Esophagus muscularis mucosa (tissue), 4 donors: ENCODE results near the gene SZRD1. TPM values are rescaled to one million over a fixed set of nuclear protein-coding genes. Genes with fewer than 3 reads are reported as not detected.

Experiments
- DNase-seq: peaks from one replicate; pipeline ENCODE4 v3.0.0-alpha.2; 2017; ENCODE audit errors: extremely low spot score
- H3K27ac ChIP-seq, 4 donors: fragments of 200-600 bp; sonication (generic); replicated peaks in 1 of 4; 1 replicate in 3 of 4; 2 replicates in 1 of 4; pipeline ENCODE4 v1.5.1; 2016 to 2019; ENCODE audit warnings: mild to moderate bottlenecking in 1 of 4
- H3K27me3 ChIP-seq, 4 donors: fragments of 200-600 bp; sonication (generic); one replicate each; pipeline versions ENCODE4 v1.5.1 to v1.6.0; 2016 to 2019
- H3K36me3 ChIP-seq, 4 donors: fragments of 200-600 bp; sonication (generic); one replicate each; pipeline ENCODE4 v1.5.1; 2016 to 2019
- H3K4me1 ChIP-seq, 4 donors: fragments of 200-600 bp; sonication (generic); one replicate each; pipeline ENCODE4 v1.5.1; 2016 to 2019
- H3K4me3 ChIP-seq, 4 donors: fragments of 200-600 bp; sonication (generic); 1 replicate in 2 of 4; 2 replicates in 2 of 4; pipeline ENCODE4 v1.5.1; 2016 to 2019; ENCODE audit warnings: mild to moderate bottlenecking in 4 of 4, moderate library complexity in 1 of 4
- H3K9me3 ChIP-seq, 4 donors: fragments of 200-600 bp; sonication (generic); 1 replicate in 3 of 4; 2 replicates in 1 of 4; pipeline ENCODE4 v1.5.1; 2016 to 2019
- EP300 ChIP-seq: sonication (generic); formaldehyde crosslinking; IDR thresholded peaks from one replicate; pipeline ENCODE4 v1.6.1; 2017; ENCODE audit warnings: antibody characterized with exemption
- POLR2A ChIP-seq: fragments of 450-650 bp; IDR thresholded peaks from one replicate; pipeline ENCODE4 v1.6.1; 2017; ENCODE audit warnings: antibody characterized with exemption, moderate library complexity, mild to moderate bottlenecking, low read depth
- POLR2AphosphoS5 ChIP-seq, 2 donors: sonication (generic); formaldehyde crosslinking; IDR thresholded peaks; one replicate each; pipeline ENCODE4 v1.6.1; 2017; ENCODE audit warnings: antibody characterized with exemption in 2 of 2
- WGBS: methylation state at CpG from one replicate; pipeline ENCODE4 v1.1.5; 2018; 5-methylcytosine and 5-hydroxymethylcytosine counted together
- intact Hi-C: fragments of 100-400 bp; cut with DNase I; formaldehyde crosslinking; loops from one replicate; pipeline ENCODE4 v1.15.1; 2023
- total RNA-seq, 4 donors: library from RNA; depleted of rRNA; stranded (reverse); fragments of >200 nt; gene quantifications; one replicate each; pipeline versions ENCODE4 v1.1.0 to v1.2.1, GENCODE V29; 2016
- TF ChIP-seq, protein P1 (sequence below), 3 experiments: fragments of 200-600 bp in 2 of 3; fragments of 450-650 bp in 1 of 3; sonication (generic) in 2 of 3; IDR thresholded peaks; one replicate each; pipeline ENCODE4 v1.5.1; 2017 to 2019; ENCODE audit warnings: antibody characterized with exemption in 3 of 3, mild to moderate bottlenecking in 2 of 3, moderate library complexity in 1 of 3

Gene SZRD1
- total RNA-seq, 4 donors from 2014 or later = 70.2 to 110 (median 98.3) TPM

DNA sequence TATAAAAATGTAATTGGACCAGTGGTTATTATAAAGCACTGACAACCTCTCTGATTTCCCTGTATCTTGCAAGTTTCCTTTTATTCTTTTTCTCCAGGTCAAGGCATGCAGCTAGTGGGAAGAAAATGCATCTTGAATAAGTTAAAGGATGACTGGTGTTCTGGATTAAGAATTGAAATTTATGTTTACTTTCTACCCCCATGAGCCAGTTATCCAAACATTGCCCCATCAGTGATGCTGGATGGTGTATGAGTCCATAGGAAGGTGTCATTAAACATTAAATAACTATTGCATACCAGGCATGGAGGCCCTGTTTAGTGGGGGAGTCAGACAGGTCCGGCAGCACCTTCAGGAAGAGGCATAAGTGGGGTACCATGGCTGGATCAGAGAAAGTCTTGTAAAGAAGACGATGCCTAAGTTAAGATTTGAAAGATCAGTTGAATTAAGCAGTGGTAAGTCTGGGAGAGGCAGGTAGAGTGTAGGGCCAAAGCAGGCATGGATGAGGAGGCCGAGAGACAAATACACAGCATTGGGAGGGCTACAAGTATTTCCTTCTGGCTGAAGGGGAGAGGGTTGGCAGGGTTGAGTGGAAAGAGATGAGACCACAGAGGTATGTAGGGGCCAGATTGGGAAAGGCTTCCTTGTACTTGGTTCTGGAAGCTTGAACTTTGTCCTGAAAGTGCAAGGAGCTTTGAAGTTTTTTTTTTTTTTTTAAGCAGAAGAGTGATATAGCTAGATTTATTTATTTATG, 5.7 kb downstream of the SZRD1 start:
- 91% methylated on average over 3 of the region's 3 CpGs for WGBS

GRCh38 chr1:16374266-16374665, 7.2 kb downstream of the SZRD1 start:
- Histone ChIP-seq H3K27ac (peak overlapping the region; percentile 12 to 72 (median 71)), H3K36me3 (no peaks in the 10 kb centered on the region), H3K9me3 (no peaks in the 10 kb centered on the region), H3K4me3 (no peak overlapping the region), H3K27me3 (no peaks in the 10 kb centered on the region), H3K4me1 (peaks cover 88 to 100% (median 99%) of the 10 kb centered on the region in 4 donors)
- WGBS = 82% methylated on average over 3 of the region's 3 CpGs
- no peak for DNase-seq
- intact Hi-C loops = no loop called here
- TF ChIP-seq POLR2AphosphoS5 (IDR thresholded peaks at IDR 0.05) = no peak
- TF ChIP-seq, protein P1, sequence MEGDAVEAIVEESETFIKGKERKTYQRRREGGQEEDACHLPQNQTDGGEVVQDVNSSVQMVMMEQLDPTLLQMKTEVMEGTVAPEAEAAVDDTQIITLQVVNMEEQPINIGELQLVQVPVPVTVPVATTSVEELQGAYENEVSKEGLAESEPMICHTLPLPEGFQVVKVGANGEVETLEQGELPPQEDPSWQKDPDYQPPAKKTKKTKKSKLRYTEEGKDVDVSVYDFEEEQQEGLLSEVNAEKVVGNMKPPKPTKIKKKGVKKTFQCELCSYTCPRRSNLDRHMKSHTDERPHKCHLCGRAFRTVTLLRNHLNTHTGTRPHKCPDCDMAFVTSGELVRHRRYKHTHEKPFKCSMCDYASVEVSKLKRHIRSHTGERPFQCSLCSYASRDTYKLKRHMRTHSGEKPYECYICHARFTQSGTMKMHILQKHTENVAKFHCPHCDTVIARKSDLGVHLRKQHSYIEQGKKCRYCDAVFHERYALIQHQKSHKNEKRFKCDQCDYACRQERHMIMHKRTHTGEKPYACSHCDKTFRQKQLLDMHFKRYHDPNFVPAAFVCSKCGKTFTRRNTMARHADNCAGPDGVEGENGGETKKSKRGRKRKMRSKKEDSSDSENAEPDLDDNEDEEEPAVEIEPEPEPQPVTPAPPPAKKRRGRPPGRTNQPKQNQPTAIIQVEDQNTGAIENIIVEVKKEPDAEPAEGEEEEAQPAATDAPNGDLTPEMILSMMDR (IDR thresholded peaks at IDR 0.05) = no peak
- TF ChIP-seq POLR2A = no peak
- TF ChIP-seq EP300 = no peak

More for the DNA sequence above, 5.7 kb downstream of the SZRD1 start:
- Histone ChIP-seq H3K4me1 (peaks cover 87 to 98% (median 96%) of the 10 kb centered on the region in 4 donors), H3K27me3 (no peaks in the 10 kb centered on the region), H3K4me3 (no peak overlapping the region), H3K27ac (no peak overlapping the region), H3K9me3 (no peaks in the 10 kb centered on the region), H3K36me3 (no peaks in the 10 kb centered on the region)
- TF ChIP-seq, protein P1 (IDR thresholded peaks at IDR 0.05) = no peak
- TF ChIP-seq POLR2AphosphoS5 (IDR thresholded peaks at IDR 0.05) = no peak
- TF ChIP-seq EP300 = no peak
- no peak for TF ChIP-seq POLR2A
- intact Hi-C loops = no loop called here
- DNase-seq = no peak

DNA sequence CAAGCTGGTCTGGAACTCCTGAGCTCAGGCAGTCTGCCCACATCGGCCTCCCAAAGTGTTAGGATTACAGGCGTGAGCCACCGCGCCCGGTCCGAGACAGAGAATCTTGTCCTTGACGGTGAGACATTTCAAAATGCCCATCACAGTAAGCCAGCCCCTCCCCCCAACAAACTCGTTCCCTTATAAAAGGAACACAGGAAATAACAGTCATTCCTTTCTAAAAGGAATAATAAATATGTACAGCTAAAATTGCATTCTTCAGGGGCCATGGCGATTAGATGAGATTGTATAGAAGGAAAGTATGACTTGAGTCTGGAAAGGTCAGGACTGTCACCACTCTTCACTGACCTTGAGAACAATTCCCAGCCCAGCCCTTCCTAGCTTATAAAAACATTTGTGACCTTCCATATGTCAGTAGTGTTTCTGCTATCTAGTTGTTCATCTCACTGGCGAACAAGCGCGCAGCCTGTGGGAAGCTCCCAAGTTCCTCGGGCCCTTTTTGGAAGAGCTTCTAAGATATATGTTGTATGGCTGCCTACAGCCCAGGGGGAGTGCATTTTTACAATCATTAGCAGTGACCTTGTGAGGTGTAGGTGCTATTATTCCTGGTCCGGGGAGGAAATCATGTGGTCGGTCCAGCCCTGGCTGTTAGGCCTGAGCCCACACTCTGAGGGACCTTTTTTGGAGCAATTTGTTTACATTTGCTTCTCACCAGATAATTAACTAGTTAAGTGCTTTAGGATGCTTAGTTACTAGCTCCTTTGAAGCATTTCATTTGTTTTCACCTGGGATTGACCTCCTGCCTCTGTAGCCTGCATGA, 8.7 kb downstream of the SZRD1 start:
- 42% methylated on average over 15 of the region's 15 CpGs for WGBS
- Histone ChIP-seq H3K27ac (peak overlapping the region; percentile 69 to 72 (median 71)), H3K4me3 (peak overlapping the region in 2 of 4 donors; percentile 31 to 35)

GRCh38 chr1:16376971-16377370, 9.9 kb downstream of the SZRD1 start:
- Histone ChIP-seq H3K9me3 (no peaks in the 10 kb centered on the region), H3K36me3 (no peaks in the 10 kb centered on the region), H3K27me3 (no peaks in the 10 kb centered on the region), H3K4me1 (peaks cover 65 to 93% (median 81%) of the 10 kb centered on the region in 4 donors), H3K27ac (peak overlapping the region; percentile 69 to 72 (median 71)), H3K4me3 (no peak overlapping the region)
- WGBS = 69% methylated on average over 4 of the region's 4 CpGs
- intact Hi-C loops = no loop called here
- no peak for DNase-seq
- TF ChIP-seq EP300 = no peak
- TF ChIP-seq POLR2A = no peak
- TF ChIP-seq, protein P1 (IDR thresholded peaks at IDR 0.05) = no peak
- no peak for TF ChIP-seq POLR2AphosphoS5 (IDR thresholded peaks at IDR 0.05)

More for the DNA sequence above, 8.7 kb downstream of the SZRD1 start:
- Histone ChIP-seq H3K4me1 (peaks cover 78 to 97% (median 91%) of the 10 kb centered on the region in 4 donors), H3K9me3 (no peaks in the 10 kb centered on the region), H3K36me3 (no peaks in the 10 kb centered on the region), H3K27me3 (no peaks in the 10 kb centered on the region)
- TF ChIP-seq EP300 = no peak
- TF ChIP-seq POLR2A = no peak
- TF ChIP-seq POLR2AphosphoS5 (IDR thresholded peaks at IDR 0.05) = no peak
- TF ChIP-seq, protein P1 (IDR thresholded peaks at IDR 0.05) = no peak
- intact Hi-C loops = no loop called here
- DNase-seq = no peak
